ENCODE results near the gene FOXA1. TPM values are rescaled to one million over a fixed set of nuclear protein-coding genes. Genes with fewer than 3 reads are reported as not detected.
A peak's percentile ranks its signal among the peaks of the same experiment; 100 is the strongest.

FOXA1 gene
- total RNA-seq, result 0.09 TPM
- 1 to 10 TPM in 1 of 8 donors, under 1 TPM in 7; 0.08 to 3.6 (median 0.20) TPM for polyA plus RNA-seq (ENCODE audit: insufficient read depth in 1 of 8, insufficient read length in 8 of 8, low replicate concordance in 1 of 8)
- long read RNA-seq, donor 1, result 0 reads
- long read RNA-seq, donor 2, result 0 reads
- long read RNA-seq, donor 3, partial matches to known transcripts, result 0 of 1 reads
- long read RNA-seq, donor 3, other reads (novel, unspliced or antisense), result 0 of 1 reads
- long read RNA-seq, donor 4, result 0 reads
- long read RNA-seq, donor 5, result 0 reads
- long read RNA-seq, donor 6, result 0 reads
- long read RNA-seq, donor 7, result 0 reads
- long read RNA-seq, donor 8, result 0 reads
- long read RNA-seq, donor 9, result 0 reads
- long read RNA-seq, donor 10, result 0 reads
- long read RNA-seq, donor 11, result 0 reads

GRCh38 chr14:37594971-37595808 is at the start of gene FOXA1, which contains the start of gene TTC6:
FOXA1 (minus strand) TSS chr14:37595249; CDS start chr14:37594972, 277 bp downstream.
TTC6 (plus strand) TSS chr14:37595629; CDS start chr14:37622065, 26,436 bp downstream.
- peak within 1 kb of the TSS; percentile 22 for H3K4me3 ChIP-seq (ENCODE audit: low read length)
- H3K9me3 ChIP-seq (replicated peaks; ENCODE audit: control insufficient read depth, low read depth, low read length), result no peaks in the 10 kb centered on the region
- peaks cover 91% of the 10 kb centered on the region for H3K27me3 ChIP-seq (ENCODE audit: control insufficient read depth, insufficient read depth, low read length)
- WGBS (ENCODE audit: insufficient coverage), result under 1% methylated on average over 72 of the region's 92 CpGs
- no peaks in the 10 kb centered on the region for H3K36me3 ChIP-seq (ENCODE audit: control insufficient read depth, insufficient read depth, low read length)
- H3K27ac ChIP-seq (ENCODE audit: low read length), result no peak within 1 kb of the TSS
- no peak for DNase-seq
- peaks cover 40% of the 10 kb centered on the region for H3K4me1 ChIP-seq (ENCODE audit: control insufficient read depth, insufficient read depth, low read length)

GRCh38 chr14:37643701-37644100 is 48.7 kb upstream of the FOXA1 start:
- WGBS (ENCODE audit: insufficient coverage), result no CpG with 5 or more reads among the region's 4 CpGs
- H3K36me3 ChIP-seq (ENCODE audit: control insufficient read depth, insufficient read depth, low read length), result no peaks in the 10 kb centered on the region
- H3K4me3 ChIP-seq (ENCODE audit: low read length), result no peak overlapping the region
- no peaks in the 10 kb centered on the region for H3K9me3 ChIP-seq (replicated peaks; ENCODE audit: control insufficient read depth, low read depth, low read length)
- H3K4me1 ChIP-seq (ENCODE audit: control insufficient read depth, insufficient read depth, low read length), result no peaks in the 10 kb centered on the region
- no peak for DNase-seq
- no peak overlapping the region for H3K27ac ChIP-seq (ENCODE audit: low read length)
- peaks cover 2% of the 10 kb centered on the region for H3K27me3 ChIP-seq (ENCODE audit: control insufficient read depth, insufficient read depth, low read length)

GRCh38 chr14:37642125-37642524 is 47.1 kb upstream of the FOXA1 start:
- Histone ChIP-seq H3K27ac (ENCODE audit: low read length) (no peak overlapping the region), H3K9me3 (replicated peaks; ENCODE audit: control insufficient read depth, low read depth, low read length) (no peaks in the 10 kb centered on the region), H3K4me1 (ENCODE audit: control insufficient read depth, insufficient read depth, low read length) (no peaks in the 10 kb centered on the region), H3K36me3 (ENCODE audit: control insufficient read depth, insufficient read depth, low read length) (no peaks in the 10 kb centered on the region), H3K4me3 (ENCODE audit: low read length) (no peak overlapping the region), H3K27me3 (ENCODE audit: control insufficient read depth, insufficient read depth, low read length) (peaks cover 2% of the 10 kb centered on the region)
- 86% methylated on average over 1 of the region's 3 CpGs for WGBS (ENCODE audit: insufficient coverage)
- DNase-seq, result no peak

GRCh38 chr14:37641117-37641516 is 46.1 kb upstream of the FOXA1 start:
- no peak overlapping the region for H3K4me3 ChIP-seq (ENCODE audit: low read length)
- no peak for DNase-seq
- no peaks in the 10 kb centered on the region for H3K9me3 ChIP-seq (replicated peaks; ENCODE audit: control insufficient read depth, low read depth, low read length)
- H3K4me1 ChIP-seq (ENCODE audit: control insufficient read depth, insufficient read depth, low read length), result no peaks in the 10 kb centered on the region
- no peaks in the 10 kb centered on the region for H3K36me3 ChIP-seq (ENCODE audit: control insufficient read depth, insufficient read depth, low read length)
- H3K27me3 ChIP-seq (ENCODE audit: control insufficient read depth, insufficient read depth, low read length), result peaks cover 2% of the 10 kb centered on the region
- 100% methylated on average over 1 of the region's 1 CpG for WGBS (ENCODE audit: insufficient coverage)
- no peak overlapping the region for H3K27ac ChIP-seq (ENCODE audit: low read length)

DNA sequence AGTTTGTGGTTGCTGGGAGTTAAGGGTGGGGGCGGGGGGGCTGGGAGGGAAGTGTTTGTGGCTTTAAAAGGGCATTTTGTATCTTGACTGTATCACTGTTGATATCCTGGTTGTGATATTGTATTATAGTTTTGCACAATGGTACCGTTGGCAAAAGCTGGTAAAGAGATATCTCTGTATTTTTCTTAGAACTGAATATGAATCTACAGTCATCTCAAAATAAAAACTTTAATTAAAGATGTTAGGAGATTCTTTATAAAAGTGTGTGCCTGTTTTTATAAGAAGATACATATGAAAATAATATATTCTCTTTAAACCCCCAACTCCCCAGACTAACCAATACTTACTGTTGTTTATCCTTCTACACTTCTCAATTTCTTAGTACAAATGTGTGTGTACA is 43.5 kb upstream of the FOXA1 start:
- H3K9me3 ChIP-seq (replicated peaks; ENCODE audit: control insufficient read depth, low read depth, low read length), result no peaks in the 10 kb centered on the region
- no peak overlapping the region for H3K27ac ChIP-seq (ENCODE audit: low read length)
- no CpG with 5 or more reads among the region's 2 CpGs for WGBS (ENCODE audit: insufficient coverage)

DNA sequence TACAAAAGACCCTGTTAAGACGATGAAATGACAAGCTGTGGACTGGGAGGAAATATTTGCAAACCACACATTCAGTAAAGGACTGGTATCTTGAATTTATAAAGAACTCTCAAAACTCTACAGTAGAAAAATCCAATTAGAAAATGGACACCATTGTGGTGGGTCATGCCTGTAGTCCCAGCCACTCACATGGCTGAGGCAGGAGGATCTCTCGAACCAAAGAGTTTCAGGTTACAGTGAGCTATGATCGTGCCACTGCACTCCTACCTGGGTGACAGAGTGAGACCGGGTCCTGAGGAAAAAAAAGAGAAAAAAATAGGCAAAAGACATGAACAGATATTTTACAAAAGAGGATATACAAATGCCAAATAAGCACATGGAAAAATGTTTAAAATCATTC is 42.3 kb upstream of the FOXA1 start:
- Histone ChIP-seq H3K27ac (ENCODE audit: low read length) (no peak overlapping the region), H3K9me3 (replicated peaks; ENCODE audit: control insufficient read depth, low read depth, low read length) (no peaks in the 10 kb centered on the region), H3K36me3 (ENCODE audit: control insufficient read depth, insufficient read depth, low read length) (no peaks in the 10 kb centered on the region), H3K4me1 (ENCODE audit: control insufficient read depth, insufficient read depth, low read length) (no peaks in the 10 kb centered on the region), H3K27me3 (ENCODE audit: control insufficient read depth, insufficient read depth, low read length) (peaks cover 2% of the 10 kb centered on the region), H3K4me3 (ENCODE audit: low read length) (no peak overlapping the region)
- DNase-seq, result no peak
- WGBS (ENCODE audit: insufficient coverage), result no CpG with 5 or more reads among the region's 4 CpGs

More for the DNA sequence above, 43.5 kb upstream of the FOXA1 start:
- H3K27me3 ChIP-seq (ENCODE audit: control insufficient read depth, insufficient read depth, low read length), result peaks cover 2% of the 10 kb centered on the region
- H3K4me1 ChIP-seq (ENCODE audit: control insufficient read depth, insufficient read depth, low read length), result no peaks in the 10 kb centered on the region
- no peak for DNase-seq
- H3K4me3 ChIP-seq (ENCODE audit: low read length), result no peak overlapping the region
- H3K36me3 ChIP-seq (ENCODE audit: control insufficient read depth, insufficient read depth, low read length), result no peaks in the 10 kb centered on the region

GRCh38 chr14:37625597-37626595 is 30.8 kb upstream of the FOXA1 start:
- no CpG with 5 or more reads among the region's 9 CpGs for WGBS (ENCODE audit: insufficient coverage)
- H3K4me1 ChIP-seq (ENCODE audit: control insufficient read depth, insufficient read depth, low read length), result peaks cover 3% of the 10 kb centered on the region
- peaks cover 21% of the 10 kb centered on the region for H3K27me3 ChIP-seq (ENCODE audit: control insufficient read depth, insufficient read depth, low read length)
- no peak overlapping the region for H3K4me3 ChIP-seq (ENCODE audit: low read length)
- H3K27ac ChIP-seq (ENCODE audit: low read length), result no peak overlapping the region
- DNase-seq, result no peak
- H3K9me3 ChIP-seq (replicated peaks; ENCODE audit: control insufficient read depth, low read depth, low read length), result no peaks in the 10 kb centered on the region
- H3K36me3 ChIP-seq (ENCODE audit: control insufficient read depth, insufficient read depth, low read length), result no peaks in the 10 kb centered on the region

GRCh38 chr14:37623971-37624370 is 28.9 kb upstream of the FOXA1 start:
- no peak overlapping the region for H3K4me3 ChIP-seq (ENCODE audit: low read length)
- no peaks in the 10 kb centered on the region for H3K36me3 ChIP-seq (ENCODE audit: control insufficient read depth, insufficient read depth, low read length)
- no peak for DNase-seq
- H3K27ac ChIP-seq (ENCODE audit: low read length), result no peak overlapping the region
- H3K27me3 ChIP-seq (ENCODE audit: control insufficient read depth, insufficient read depth, low read length), result peaks cover 22% of the 10 kb centered on the region
- no peaks in the 10 kb centered on the region for H3K9me3 ChIP-seq (replicated peaks; ENCODE audit: control insufficient read depth, low read depth, low read length)
- WGBS (ENCODE audit: insufficient coverage), result no CpG with 5 or more reads among the region's 1 CpG
- H3K4me1 ChIP-seq (ENCODE audit: control insufficient read depth, insufficient read depth, low read length), result peaks cover 3% of the 10 kb centered on the region

GRCh38 chr14:37623426-37623951 is 28.4 kb upstream of the FOXA1 start:
- Histone ChIP-seq H3K27me3 (ENCODE audit: control insufficient read depth, insufficient read depth, low read length) (peaks cover 22% of the 10 kb centered on the region), H3K4me3 (ENCODE audit: low read length) (no peak overlapping the region), H3K4me1 (ENCODE audit: control insufficient read depth, insufficient read depth, low read length) (peaks cover 3% of the 10 kb centered on the region), H3K36me3 (ENCODE audit: control insufficient read depth, insufficient read depth, low read length) (no peaks in the 10 kb centered on the region), H3K27ac (ENCODE audit: low read length) (no peak overlapping the region), H3K9me3 (replicated peaks; ENCODE audit: control insufficient read depth, low read depth, low read length) (no peaks in the 10 kb centered on the region)
- no CpG with 5 or more reads among the region's 1 CpG for WGBS (ENCODE audit: insufficient coverage)
- DNase-seq, result peak; percentile 48
